ENCODE measurements around the gene SASS6. TPM values are rescaled to one million over a fixed set of nuclear protein-coding genes. Genes with fewer than 3 reads are reported as not detected.

The SASS6 gene
- total RNA-seq, 6 experiments from 2014 or later: 0.84 to 2.4 (median 1.2) TPM

DNA sequence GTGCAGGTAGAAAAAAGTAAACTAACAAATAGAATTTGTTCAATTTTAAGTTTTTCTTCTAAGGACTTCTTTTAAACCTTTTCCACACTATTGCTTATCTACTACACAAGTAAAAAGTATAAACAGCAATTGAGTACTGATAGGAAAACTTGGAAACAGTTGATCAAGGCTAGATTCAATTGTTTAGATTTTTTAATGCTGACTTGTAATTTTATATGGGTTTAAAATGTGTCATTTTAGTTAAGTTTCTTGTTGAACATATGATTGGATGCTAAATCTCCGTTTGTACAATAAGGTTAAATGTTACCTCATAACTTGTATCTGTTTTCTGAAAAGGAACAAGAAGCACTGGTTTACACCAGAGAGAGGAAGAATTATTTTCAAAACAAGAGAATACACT, 5.5 kb downstream of the SASS6 start:
- Histone ChIP-seq H3K27ac (no peak overlapping the region), H3K4me3 (no peak overlapping the region), H3K4me1 (peaks cover 0 to 17% (median 0%) of the 10 kb centered on the region in 4 donors), H3K36me3 (no peaks in the 10 kb centered on the region), H3K27me3 (no peaks in the 10 kb centered on the region), H3K9me3 (no peaks in the 10 kb centered on the region)
- WGBS (ENCODE audit: insufficient coverage, low coverage, low lambda C conversion rate, missing lambda C conversion rate): 76% methylated on average over 1 of the region's 1 CpG
- DNase-seq (no peak), ATAC-seq (no peak)
- intact Hi-C loops (cut with DNase I): no loop called here
- TF ChIP-seq, protein P1, sequence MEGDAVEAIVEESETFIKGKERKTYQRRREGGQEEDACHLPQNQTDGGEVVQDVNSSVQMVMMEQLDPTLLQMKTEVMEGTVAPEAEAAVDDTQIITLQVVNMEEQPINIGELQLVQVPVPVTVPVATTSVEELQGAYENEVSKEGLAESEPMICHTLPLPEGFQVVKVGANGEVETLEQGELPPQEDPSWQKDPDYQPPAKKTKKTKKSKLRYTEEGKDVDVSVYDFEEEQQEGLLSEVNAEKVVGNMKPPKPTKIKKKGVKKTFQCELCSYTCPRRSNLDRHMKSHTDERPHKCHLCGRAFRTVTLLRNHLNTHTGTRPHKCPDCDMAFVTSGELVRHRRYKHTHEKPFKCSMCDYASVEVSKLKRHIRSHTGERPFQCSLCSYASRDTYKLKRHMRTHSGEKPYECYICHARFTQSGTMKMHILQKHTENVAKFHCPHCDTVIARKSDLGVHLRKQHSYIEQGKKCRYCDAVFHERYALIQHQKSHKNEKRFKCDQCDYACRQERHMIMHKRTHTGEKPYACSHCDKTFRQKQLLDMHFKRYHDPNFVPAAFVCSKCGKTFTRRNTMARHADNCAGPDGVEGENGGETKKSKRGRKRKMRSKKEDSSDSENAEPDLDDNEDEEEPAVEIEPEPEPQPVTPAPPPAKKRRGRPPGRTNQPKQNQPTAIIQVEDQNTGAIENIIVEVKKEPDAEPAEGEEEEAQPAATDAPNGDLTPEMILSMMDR (IDR thresholded peaks at IDR 0.05): no peak
- no peak for TF ChIP-seq POLR2A (IDR thresholded peaks at IDR 0.05)

- DNase-seq (no peak), ATAC-seq (no peak)
- WGBS (ENCODE audit: insufficient coverage, low coverage, low lambda C conversion rate, missing lambda C conversion rate): 94% methylated on average over 1 of the region's 1 CpG
- Histone ChIP-seq H3K27me3 (no peaks in the 10 kb centered on the region), H3K4me1 (no peaks in the 10 kb centered on the region), H3K36me3 (no peaks in the 10 kb centered on the region), H3K4me3 (no peak overlapping the region), H3K9me3 (no peaks in the 10 kb centered on the region), H3K27ac (no peak overlapping the region)
- TF ChIP-seq, protein P1 (IDR thresholded peaks at IDR 0.05): no peak
- TF ChIP-seq POLR2A (IDR thresholded peaks at IDR 0.05): no peak
- intact Hi-C loops (cut with DNase I): no loop called here
Measured at GRCh38 chr1:100122177-100122576, 10.6 kb downstream of the SASS6 start.

DNA sequence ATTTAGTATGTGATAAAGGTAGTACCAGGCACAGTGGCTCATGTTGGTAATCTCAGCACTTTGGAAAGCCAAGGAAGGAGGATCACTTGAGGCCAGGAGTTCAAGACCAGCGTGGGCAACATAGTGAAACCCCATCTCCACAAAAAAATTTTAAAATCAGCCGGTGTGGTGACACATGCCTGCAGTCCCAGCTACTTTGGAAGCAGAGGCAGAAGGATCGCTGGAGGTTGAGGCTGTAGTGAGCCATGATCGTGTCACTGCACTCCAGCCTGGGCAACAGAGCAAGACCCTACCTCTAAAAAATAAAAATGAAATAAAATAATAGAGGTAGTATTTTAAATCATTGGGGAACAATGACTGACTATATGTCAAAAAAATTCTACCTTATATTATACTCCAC, 17.2 kb downstream of the SASS6 start:
- ATAC-seq: no peak
- H3K27ac ChIP-seq: no peak overlapping the region
- no peaks in the 10 kb centered on the region for H3K27me3 ChIP-seq
- H3K36me3 ChIP-seq: no peaks in the 10 kb centered on the region
- TF ChIP-seq, protein P1 (IDR thresholded peaks at IDR 0.05): no peak
- TF ChIP-seq POLR2A (IDR thresholded peaks at IDR 0.05): no peak
- no peaks in the 10 kb centered on the region for H3K4me1 ChIP-seq
- H3K9me3 ChIP-seq: no peaks in the 10 kb centered on the region
- no peak overlapping the region for H3K4me3 ChIP-seq
- 95% methylated on average over 4 of the region's 4 CpGs for WGBS (ENCODE audit: insufficient coverage, low coverage, low lambda C conversion rate, missing lambda C conversion rate)
- no peak for DNase-seq
- intact Hi-C loops (cut with DNase I): no loop called here

DNA sequence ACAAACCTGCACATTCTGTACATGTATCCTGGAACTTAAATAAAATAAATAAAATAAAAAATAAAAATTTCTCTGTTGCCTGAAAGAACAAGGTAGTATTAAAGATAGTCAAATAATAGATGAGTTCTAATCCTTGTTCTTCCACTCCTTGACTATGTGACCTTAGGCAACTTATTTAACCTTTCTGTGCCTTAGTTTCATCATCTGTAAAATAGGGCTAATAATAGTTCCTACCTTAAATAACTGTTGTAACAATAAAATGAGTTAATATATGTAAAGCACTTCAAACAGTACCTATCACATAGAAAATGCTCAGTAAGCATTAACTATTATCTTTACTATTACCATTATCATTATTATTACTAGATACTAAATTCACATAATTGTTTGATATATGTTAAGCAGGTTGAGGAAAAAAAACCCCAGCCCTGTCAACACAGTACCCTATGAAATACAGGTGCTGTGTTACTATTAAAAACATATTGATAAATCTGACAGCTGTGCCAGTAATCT, 23.1 kb downstream of the SASS6 start:
- no peaks in the 10 kb centered on the region for H3K36me3 ChIP-seq
- no peak for TF ChIP-seq POLR2A (IDR thresholded peaks at IDR 0.05)
- TF ChIP-seq, protein P1 (IDR thresholded peaks at IDR 0.05): no peak
- no peaks in the 10 kb centered on the region for H3K9me3 ChIP-seq
- H3K4me3 ChIP-seq: no peak overlapping the region
- H3K4me1 ChIP-seq: no peaks in the 10 kb centered on the region
- intact Hi-C loops (cut with DNase I): no loop called here
- no peaks in the 10 kb centered on the region for H3K27me3 ChIP-seq
- DNase-seq (no peak), ATAC-seq (no peak)
- no peak overlapping the region for H3K27ac ChIP-seq

DNA sequence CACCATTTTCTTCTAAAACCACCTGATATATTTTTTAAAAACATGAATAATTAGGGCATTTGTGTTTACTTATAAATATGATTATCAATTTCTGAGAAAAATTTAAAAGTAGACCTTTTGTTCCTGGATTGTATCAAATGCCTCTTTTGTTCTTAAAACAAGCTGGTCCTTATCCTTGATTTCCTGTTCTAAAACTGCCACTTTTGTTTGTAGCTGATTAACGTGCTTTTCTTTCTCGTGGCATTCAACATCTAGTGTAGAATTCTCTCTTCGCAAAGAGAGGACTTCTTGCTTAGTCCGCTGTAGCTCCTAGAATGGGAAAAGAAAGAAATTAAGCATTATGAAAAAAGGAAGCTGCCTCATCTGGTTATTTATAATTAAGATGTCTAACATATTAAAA, 25.0 kb downstream of the SASS6 start:
- Histone ChIP-seq H3K4me3 (no peak overlapping the region), H3K27ac (no peak overlapping the region), H3K27me3 (no peaks in the 10 kb centered on the region), H3K4me1 (no peaks in the 10 kb centered on the region), H3K36me3 (no peaks in the 10 kb centered on the region), H3K9me3 (no peaks in the 10 kb centered on the region)
- no peak for ATAC-seq
- TF ChIP-seq, protein P1 (IDR thresholded peaks at IDR 0.05): no peak
- TF ChIP-seq POLR2A (IDR thresholded peaks at IDR 0.05): no peak
- intact Hi-C loops (cut with DNase I): no loop called here
- no peak for DNase-seq
- WGBS (ENCODE audit: insufficient coverage, low coverage, low lambda C conversion rate, missing lambda C conversion rate): 87% methylated on average over 4 of the region's 4 CpGs

Data from right lobe of liver (tissue), 6 donors.